SK-N-SH treated with all-trans-retinoic acid at 6 μM for 48 hours (cell line): ENCODE results near the gene STK40.

Experiments
- TCF4 ChIP-seq: fragments of 250-450 bp; sonication (Bioruptor Pico); IDR thresholded peaks from 2 replicates; pipeline ENCODE4 v1.8.0; 2021; ENCODE audit warnings: mild to moderate bottlenecking, moderate library complexity, borderline replicate concordance
- ZNF8 ChIP-seq: fragments of 450-650 bp; formaldehyde crosslinking; IDR thresholded peaks from 2 replicates; pipeline ENCODE4 v1.5.0; 2020; ENCODE audit warnings: mild to moderate bottlenecking, moderate library complexity

- TF ChIP-seq ZNF8 (CRISPR knock-in tag) (no peak), TCF4 (CRISPR knock-in tag) (no peak)
Observed at GRCh38 chr1:36320767-36321118, 65.0 kb downstream of the STK40 start.
